GM18870 (cell line): ENCODE measurements around the gene KCNK1.
A peak's percentile ranks its signal among the peaks of the same experiment; 100 is the strongest.

Experiments
- ATAC-seq: cut with Tn5 transposase; IDR thresholded peaks from one replicate; pipeline ENCODE4 v1.9.1; 2021; ENCODE audit warnings: moderate library complexity; ENCODE audit not compliant: unreplicated experiment

The KCNK1 gene

DNA sequence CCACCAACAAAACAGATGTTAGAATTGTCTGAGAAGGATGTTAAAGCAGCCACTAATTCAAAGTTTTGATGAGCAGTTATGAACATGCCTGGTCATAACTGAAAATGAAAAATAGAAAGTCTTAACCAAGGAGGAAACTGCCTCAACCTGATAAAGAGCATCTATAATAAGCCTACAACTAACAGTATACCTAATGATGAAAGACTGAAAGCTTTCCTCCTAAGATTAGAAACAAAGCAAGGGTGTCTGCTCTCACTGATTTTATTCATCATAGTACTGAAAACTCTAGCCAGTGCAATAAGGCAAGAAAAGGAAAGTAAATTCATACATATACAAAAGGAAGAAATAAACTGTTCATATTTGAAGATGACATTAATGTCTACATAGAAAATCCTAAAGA, 82.0 kb downstream of the KCNK1 start:
- peak; percentile 75 for ATAC-seq

DNA sequence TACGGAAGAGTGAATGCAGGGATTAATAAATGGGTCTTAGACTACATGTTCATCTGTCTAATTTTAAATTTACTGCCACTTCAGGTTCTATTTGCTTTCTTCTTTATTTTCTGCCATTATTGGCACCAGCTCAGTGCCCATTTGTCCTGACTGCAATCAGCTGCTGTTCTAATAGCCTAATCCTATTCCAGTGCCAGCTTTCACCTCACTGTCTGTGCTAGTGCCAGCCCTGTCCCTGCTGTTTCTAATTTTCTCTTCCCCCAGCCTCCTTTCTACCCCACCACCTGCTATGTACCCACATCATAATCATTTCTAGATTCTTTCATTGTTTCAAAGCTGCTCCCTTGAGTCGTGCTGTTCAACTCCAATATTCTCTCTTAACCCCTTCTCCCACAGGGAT, 86.4 kb downstream of the KCNK1 start:
- no peak for ATAC-seq

GRCh38 chr1:233704170-233704897, 90.4 kb downstream of the KCNK1 start:
- ATAC-seq, result no peak

GRCh38 chr1:233704898-233705723, 91.2 kb downstream of the KCNK1 start:
- ATAC-seq, result no peak

DNA sequence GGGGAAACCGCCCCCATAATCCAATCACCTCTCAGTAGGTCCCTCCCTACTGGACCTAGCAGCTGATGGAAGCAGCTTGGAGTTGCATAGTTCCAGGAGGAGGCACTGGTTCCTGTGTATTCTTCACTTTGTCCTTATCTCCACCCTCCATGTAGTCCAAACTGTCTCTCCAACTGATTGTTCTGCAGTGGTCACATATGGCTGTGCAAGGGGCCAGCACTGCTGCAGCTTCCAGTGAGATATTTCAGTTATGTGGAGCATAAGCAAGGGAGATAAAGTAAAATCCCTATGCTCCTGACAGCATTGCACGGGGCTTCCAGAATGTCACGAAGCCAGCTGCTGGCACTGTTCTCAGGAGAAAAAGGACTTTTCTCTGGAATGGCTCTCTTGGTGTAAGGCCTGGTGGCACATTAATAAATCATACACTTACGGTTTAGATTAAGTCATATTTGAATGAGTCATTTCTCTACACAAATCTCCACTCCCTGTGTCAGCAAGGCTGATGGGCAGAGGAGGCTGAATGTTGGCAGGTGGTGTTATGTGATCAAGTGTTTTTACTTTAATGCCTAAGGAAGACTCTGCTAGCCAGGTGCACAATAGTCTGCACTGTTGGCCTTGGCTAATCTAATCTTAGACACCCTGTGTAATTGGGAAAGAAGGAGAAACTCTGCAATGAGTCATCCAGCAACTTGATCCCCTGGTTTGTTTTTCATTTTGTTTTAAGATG, 93.4 kb downstream of the KCNK1 start:
- ATAC-seq, result no peak

DNA sequence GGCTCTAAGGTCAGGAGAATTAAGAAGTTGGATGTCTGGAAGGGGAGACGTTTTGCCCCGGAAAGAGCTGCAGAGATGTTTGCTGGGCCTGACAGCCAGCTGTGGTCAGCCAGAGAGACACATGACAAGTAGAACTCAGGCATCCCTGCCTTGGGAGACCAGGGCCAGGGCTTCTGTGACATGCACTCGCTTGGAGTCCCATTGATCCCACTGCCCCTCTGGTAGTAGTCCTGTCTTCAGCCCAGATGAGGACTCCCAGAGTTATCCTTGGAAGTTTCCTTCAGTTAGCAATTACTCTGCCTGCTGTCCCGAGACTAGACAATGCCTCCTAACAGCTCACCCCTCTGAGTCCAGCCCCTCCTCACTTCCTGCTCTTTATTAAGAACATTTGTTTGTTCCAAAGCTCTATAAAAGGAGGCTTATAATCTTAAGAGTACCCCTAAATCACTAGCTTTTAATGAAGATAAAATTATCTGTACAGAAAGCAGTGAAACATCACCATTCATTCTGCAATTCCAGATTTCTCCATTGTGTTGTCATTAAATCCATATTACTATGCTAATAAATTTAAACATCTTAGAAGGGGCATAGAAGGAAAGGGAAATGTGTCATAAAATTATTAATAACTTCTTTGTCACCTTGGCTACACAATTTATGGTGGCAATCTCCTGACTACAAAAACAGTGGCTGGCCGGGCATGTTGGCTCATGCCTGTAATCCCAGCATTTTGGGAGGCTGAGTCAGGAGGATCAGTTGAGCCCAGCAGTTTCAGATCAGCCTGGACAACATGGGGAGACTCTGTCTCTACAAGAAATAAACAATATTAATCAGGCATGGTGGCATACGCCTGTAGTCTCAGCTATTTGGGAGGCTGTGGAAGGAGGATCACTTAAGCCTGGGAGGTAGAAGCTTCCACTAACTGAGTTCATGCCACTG, 94.2 kb downstream of the KCNK1 start:
- no peak for ATAC-seq

- no peak for ATAC-seq
Measured at GRCh38 chr1:233710031-233710430, 96.1 kb downstream of the KCNK1 start.

GRCh38 chr1:233710507-233710906, 96.6 kb downstream of the KCNK1 start:
- no peak for ATAC-seq

- no peak for ATAC-seq
Measured at GRCh38 chr1:233714631-233715217, 100.8 kb downstream of the KCNK1 start.

DNA sequence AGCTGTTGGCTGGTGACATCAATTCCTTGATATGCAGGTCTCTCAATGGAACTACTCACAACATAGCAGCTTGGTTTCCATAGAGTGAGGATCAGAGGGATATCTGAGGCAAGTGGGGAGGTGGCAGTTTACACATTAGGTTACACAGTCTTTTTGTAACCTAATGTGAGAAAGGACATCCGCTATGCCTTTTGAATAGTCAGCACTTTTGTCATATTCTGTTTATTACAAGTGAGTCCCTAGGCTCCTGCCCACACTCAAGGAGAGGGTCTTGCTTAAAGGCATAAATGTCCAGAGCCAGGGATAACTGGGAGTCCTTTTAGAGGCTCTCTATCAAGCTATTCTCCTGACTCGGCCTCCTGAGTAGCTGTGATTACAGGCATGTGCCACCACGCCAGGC, 104.2 kb downstream of the KCNK1 start:
- ATAC-seq, result no peak

GRCh38 chr1:233719655-233720341, 105.9 kb downstream of the KCNK1 start:
- no peak for ATAC-seq

GRCh38 chr1:233721004-233721595, 107.2 kb downstream of the KCNK1 start:
- no peak for ATAC-seq
